HPDE6-E6E7 (cell line): Measurements from ENCODE around the gene CARMIL1.

Experiments
- DNase-seq: peaks from one replicate; pipeline ENCODE4 v3.0.0; 2011; ENCODE audit warnings: missing footprints; ENCODE audit errors: extremely low spot score

The CARMIL1 gene

GRCh38 chr6:25473447-25473846 lies 194.3 kb downstream of the CARMIL1 start:
- DNase-seq = no peak

GRCh38 chr6:25476126-25476525 lies 197.0 kb downstream of the CARMIL1 start:
- peak; percentile 27 for DNase-seq

- no peak for DNase-seq
Measured at GRCh38 chr6:25477006-25477590, 197.9 kb downstream of the CARMIL1 start.

- DNase-seq = no peak
Measured at GRCh38 chr6:25478973-25479372, 199.8 kb downstream of the CARMIL1 start.

GRCh38 chr6:25481267-25481666 lies 202.1 kb downstream of the CARMIL1 start:
- no peak for DNase-seq

GRCh38 chr6:25482996-25483395 lies 203.8 kb downstream of the CARMIL1 start:
- DNase-seq = no peak

GRCh38 chr6:25483943-25484342 lies 204.8 kb downstream of the CARMIL1 start:
- no peak for DNase-seq

- no peak for DNase-seq
Measured at GRCh38 chr6:25484900-25485299, 205.7 kb downstream of the CARMIL1 start.

- no peak for DNase-seq
Measured at GRCh38 chr6:25485821-25486534, 206.8 kb downstream of the CARMIL1 start.

GRCh38 chr6:25486550-25486949 lies 207.4 kb downstream of the CARMIL1 start:
- no peak for DNase-seq

GRCh38 chr6:25487012-25487411 lies 207.8 kb downstream of the CARMIL1 start:
- no peak for DNase-seq

- DNase-seq = no peak
Measured at GRCh38 chr6:25488156-25488555, 209.0 kb downstream of the CARMIL1 start.

- DNase-seq = no peak
Measured at GRCh38 chr6:25489399-25489798, 210.2 kb downstream of the CARMIL1 start.

GRCh38 chr6:25490018-25490801 lies 211.0 kb downstream of the CARMIL1 start:
- peak; percentile 50 for DNase-seq

- no peak for DNase-seq
Measured at GRCh38 chr6:25492951-25493350, 213.8 kb downstream of the CARMIL1 start.

GRCh38 chr6:25494469-25494868 lies 215.3 kb downstream of the CARMIL1 start:
- no peak for DNase-seq

- no peak for DNase-seq
Measured at GRCh38 chr6:25497383-25498040, 218.3 kb downstream of the CARMIL1 start.

- DNase-seq = no peak
Measured at GRCh38 chr6:25498505-25498904, 219.3 kb downstream of the CARMIL1 start.

GRCh38 chr6:25499615-25500235 lies 220.6 kb downstream of the CARMIL1 start:
- peak; percentile 56 for DNase-seq

GRCh38 chr6:25503686-25504085 lies 224.5 kb downstream of the CARMIL1 start:
- no peak for DNase-seq

- DNase-seq = peak; percentile 39
Measured at GRCh38 chr6:25504661-25505060, 225.5 kb downstream of the CARMIL1 start.

- no peak for DNase-seq
Measured at GRCh38 chr6:25506020-25506419, 226.8 kb downstream of the CARMIL1 start.
